ENCODE results near the gene ECHDC3.

ECHDC3 gene

DNA sequence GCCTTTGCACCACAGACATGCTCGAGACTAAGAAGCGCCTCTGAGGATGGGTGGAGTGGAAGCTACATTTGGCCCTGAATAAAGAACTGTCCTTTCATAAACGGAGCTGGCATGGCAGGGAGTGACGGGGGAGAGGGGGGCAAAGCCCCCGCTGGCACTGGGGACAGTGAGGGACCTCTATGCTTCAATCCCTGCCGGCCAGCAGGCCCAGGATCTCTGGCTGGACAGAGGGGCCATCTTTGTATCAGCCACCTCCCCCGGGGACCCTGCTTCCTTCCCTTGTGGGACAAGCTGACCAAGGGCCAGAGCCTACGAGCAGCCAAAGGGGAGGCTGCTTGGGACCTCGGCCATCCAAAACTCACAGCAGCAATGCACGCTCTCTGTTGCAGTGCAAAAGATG is 28.2 kb upstream of the ECHDC3 start:
- no peaks in the 10 kb centered on the region for H3K9me2 ChIP-seq (replicated peaks; ENCODE audit: control insufficient read depth, low read length)
- H3F3A ChIP-seq (ENCODE audit: control insufficient read depth, insufficient read depth): no peaks in the 10 kb centered on the region
- peaks cover 7% of the 10 kb centered on the region; the same call in 1 of the 2 replicates for H3K4me1 ChIP-seq (ENCODE audit: control insufficient read depth, low read length)
- no peak overlapping the region for H3K4me3 ChIP-seq (ENCODE audit: low read length)
- H4K20me1 ChIP-seq (ENCODE audit: control insufficient read depth, insufficient read depth, low read depth, low read length): no peaks in the 10 kb centered on the region
- H3K27me3 ChIP-seq (ENCODE audit: control insufficient read depth, low read length): no peaks in the 10 kb centered on the region
- H3K9me3 ChIP-seq (ENCODE audit: control insufficient read depth, insufficient read depth, low read length): no peaks in the 10 kb centered on the region
- H3K27ac ChIP-seq (ENCODE audit: low read depth, low read length): no peak overlapping the region
- TF ChIP-seq, protein P1, sequence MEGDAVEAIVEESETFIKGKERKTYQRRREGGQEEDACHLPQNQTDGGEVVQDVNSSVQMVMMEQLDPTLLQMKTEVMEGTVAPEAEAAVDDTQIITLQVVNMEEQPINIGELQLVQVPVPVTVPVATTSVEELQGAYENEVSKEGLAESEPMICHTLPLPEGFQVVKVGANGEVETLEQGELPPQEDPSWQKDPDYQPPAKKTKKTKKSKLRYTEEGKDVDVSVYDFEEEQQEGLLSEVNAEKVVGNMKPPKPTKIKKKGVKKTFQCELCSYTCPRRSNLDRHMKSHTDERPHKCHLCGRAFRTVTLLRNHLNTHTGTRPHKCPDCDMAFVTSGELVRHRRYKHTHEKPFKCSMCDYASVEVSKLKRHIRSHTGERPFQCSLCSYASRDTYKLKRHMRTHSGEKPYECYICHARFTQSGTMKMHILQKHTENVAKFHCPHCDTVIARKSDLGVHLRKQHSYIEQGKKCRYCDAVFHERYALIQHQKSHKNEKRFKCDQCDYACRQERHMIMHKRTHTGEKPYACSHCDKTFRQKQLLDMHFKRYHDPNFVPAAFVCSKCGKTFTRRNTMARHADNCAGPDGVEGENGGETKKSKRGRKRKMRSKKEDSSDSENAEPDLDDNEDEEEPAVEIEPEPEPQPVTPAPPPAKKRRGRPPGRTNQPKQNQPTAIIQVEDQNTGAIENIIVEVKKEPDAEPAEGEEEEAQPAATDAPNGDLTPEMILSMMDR (IDR thresholded peaks at IDR 0.05; ENCODE audit: low read depth, low read length, poor library complexity, severe bottlenecking): no peak
- no peak for TF ChIP-seq EZH2phosphoT487 (IDR thresholded peaks at IDR 0.05; ENCODE audit: borderline replicate concordance, low read length)
- no peaks in the 10 kb centered on the region for H3K36me3 ChIP-seq (ENCODE audit: control insufficient read depth, low read length)
- H3K4me2 ChIP-seq (ENCODE audit: low read length): no peak overlapping the region
- no peaks in the 10 kb centered on the region for H3K79me2 ChIP-seq (ENCODE audit: control insufficient read depth, low read length)

DNA sequence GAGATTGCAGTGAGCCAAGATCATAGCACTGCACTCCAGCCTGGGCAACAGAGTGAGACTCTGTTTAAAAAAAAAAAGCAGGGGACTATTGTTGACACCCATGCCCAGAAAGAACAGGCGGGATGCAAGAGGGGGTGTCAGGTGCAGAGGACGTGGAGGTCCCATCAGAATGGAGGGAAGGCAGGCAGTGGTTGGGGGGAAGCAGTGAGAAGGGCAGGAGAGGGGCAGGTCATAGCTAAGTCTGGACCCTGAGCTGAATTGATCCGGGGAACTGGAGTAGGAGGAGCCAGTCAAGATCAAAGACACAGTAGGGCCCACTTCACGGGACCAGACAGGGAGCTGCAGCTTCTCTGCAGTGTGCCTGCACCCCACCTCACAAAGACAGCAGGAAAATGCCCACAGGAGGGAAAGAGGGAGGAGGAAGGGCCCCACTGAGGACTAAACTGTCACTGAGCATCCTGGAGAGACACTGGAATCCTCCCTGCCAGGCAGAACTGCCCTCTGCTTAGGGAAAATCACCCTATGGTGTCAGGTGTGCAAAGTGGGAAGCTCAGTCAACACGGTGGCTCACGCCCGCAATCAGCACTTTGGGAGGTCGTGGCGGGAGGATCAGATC is 27.3 kb upstream of the ECHDC3 start:
- Histone ChIP-seq H3F3A (ENCODE audit: control insufficient read depth, insufficient read depth) (no peaks in the 10 kb centered on the region), H3K27me3 (ENCODE audit: control insufficient read depth, low read length) (no peaks in the 10 kb centered on the region), H3K9me3 (ENCODE audit: control insufficient read depth, insufficient read depth, low read length) (no peaks in the 10 kb centered on the region), H3K79me2 (ENCODE audit: control insufficient read depth, low read length) (no peaks in the 10 kb centered on the region), H4K20me1 (ENCODE audit: control insufficient read depth, insufficient read depth, low read depth, low read length) (no peaks in the 10 kb centered on the region), H3K27ac (ENCODE audit: low read depth, low read length) (no peak overlapping the region), H3K4me1 (ENCODE audit: control insufficient read depth, low read length) (peaks cover 8% of the 10 kb centered on the region; the same call in 1 of the 2 replicates), H3K36me3 (ENCODE audit: control insufficient read depth, low read length) (no peaks in the 10 kb centered on the region), H3K4me3 (ENCODE audit: low read length) (no peak overlapping the region), H3K9me2 (replicated peaks; ENCODE audit: control insufficient read depth, low read length) (no peaks in the 10 kb centered on the region), H3K4me2 (ENCODE audit: low read length) (no peak overlapping the region)
- TF ChIP-seq EZH2phosphoT487 (IDR thresholded peaks at IDR 0.05; ENCODE audit: borderline replicate concordance, low read length): no peak
- TF ChIP-seq, protein P1 (IDR thresholded peaks at IDR 0.05; ENCODE audit: low read depth, low read length, poor library complexity, severe bottlenecking): no peak

DNA sequence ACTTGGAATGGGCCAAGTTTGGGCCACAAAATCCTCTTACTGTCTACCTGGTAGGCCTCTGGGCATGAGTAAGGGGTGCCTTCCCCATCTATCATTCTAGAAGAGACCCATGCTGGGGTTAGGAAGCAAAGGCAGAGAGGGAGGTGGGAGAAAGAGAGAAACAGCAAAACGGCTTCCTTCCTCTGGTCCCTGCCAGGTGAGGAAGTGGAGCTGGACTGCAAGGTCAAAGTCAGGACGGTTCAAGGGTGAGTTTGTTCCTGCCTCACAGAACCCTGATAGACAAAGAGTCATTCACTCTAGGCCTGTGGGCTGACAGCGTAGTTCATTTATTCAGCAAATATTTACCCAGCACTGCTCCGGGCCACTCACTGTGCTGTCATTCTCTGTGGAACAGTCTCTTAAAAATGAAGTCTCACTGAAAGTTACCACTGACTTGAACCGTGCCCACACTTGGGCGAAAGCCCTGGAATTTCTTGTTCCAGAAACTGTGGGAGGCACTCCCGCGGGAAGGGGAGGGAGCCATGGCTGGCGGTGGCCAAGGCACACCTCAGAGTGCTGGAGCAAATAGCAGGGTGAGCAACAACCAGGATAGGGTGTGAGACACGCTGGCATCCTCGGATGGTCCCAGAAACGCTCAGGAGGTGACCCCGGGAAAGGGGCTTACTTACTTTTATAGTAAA is 26.2 kb upstream of the ECHDC3 start:
- Histone ChIP-seq H3K27me3 (ENCODE audit: control insufficient read depth, low read length) (no peaks in the 10 kb centered on the region), H3K36me3 (ENCODE audit: control insufficient read depth, low read length) (no peaks in the 10 kb centered on the region)

More for the DNA sequence above, 26.2 kb upstream of the ECHDC3 start:
- peaks cover 13% of the 10 kb centered on the region; the same call in 1 of the 2 replicates for H3K4me1 ChIP-seq (ENCODE audit: control insufficient read depth, low read length)
- H3K9me2 ChIP-seq (replicated peaks; ENCODE audit: control insufficient read depth, low read length): no peaks in the 10 kb centered on the region
- no peak overlapping the region for H3K4me3 ChIP-seq (ENCODE audit: low read length)
- H3K79me2 ChIP-seq (ENCODE audit: control insufficient read depth, low read length): no peaks in the 10 kb centered on the region
- H4K20me1 ChIP-seq (ENCODE audit: control insufficient read depth, insufficient read depth, low read depth, low read length): no peaks in the 10 kb centered on the region
- no peak for TF ChIP-seq EZH2phosphoT487 (IDR thresholded peaks at IDR 0.05; ENCODE audit: borderline replicate concordance, low read length)
- TF ChIP-seq, protein P1 (IDR thresholded peaks at IDR 0.05; ENCODE audit: low read depth, low read length, poor library complexity, severe bottlenecking): no peak
- H3F3A ChIP-seq (ENCODE audit: control insufficient read depth, insufficient read depth): no peaks in the 10 kb centered on the region
- no peak overlapping the region for H3K4me2 ChIP-seq (ENCODE audit: low read length)
- no peaks in the 10 kb centered on the region for H3K9me3 ChIP-seq (ENCODE audit: control insufficient read depth, insufficient read depth, low read length)
- no peak overlapping the region for H3K27ac ChIP-seq (ENCODE audit: low read depth, low read length)
